Activated T-cell treated with anti-CD3 and anti-CD28 coated beads, Interleukin-2, amount 50 U/mL, for 4 hours (primary cell): ENCODE results near the gene DDOST. TPM values are rescaled to one million over a fixed set of nuclear protein-coding genes. Genes with fewer than 3 reads are reported as not detected.

Source experiments
- ATAC-seq, 2 donors: fragments of 200-7000 bp; cut with Tn5 transposase; one replicate each; pipeline ENCODE4 v1.10.0; 2021
- DNase-seq: peaks from one replicate; pipeline ENCODE4 v3.0.0-alpha.2; 2020
- H3K27me3 Mint-ChIP-seq: one replicate; pipeline ENCODE4 v1.8.0; 2021; ENCODE audit warnings: low read depth, mixed read lengths
- H3K36me3 Mint-ChIP-seq: one replicate; pipeline ENCODE4 v1.8.0; 2022; ENCODE audit warnings: mixed read lengths; ENCODE audit not compliant: insufficient read depth
- H3K4me1 Mint-ChIP-seq: one replicate; pipeline ENCODE4 v1.8.0; 2021; ENCODE audit warnings: low read depth, mixed read lengths
- H3K4me3 Mint-ChIP-seq: one replicate; pipeline ENCODE4 v1.8.0; 2021; ENCODE audit warnings: mild to moderate bottlenecking, moderate library complexity, mixed read lengths
- H3K9me3 Mint-ChIP-seq: one replicate; pipeline ENCODE4 v1.8.0; 2021; ENCODE audit warnings: mixed read lengths
- total RNA-seq, 3 donors: library from RNA; stranded (reverse); gene quantifications; one replicate each; pipeline ENCODE4 v1.2.1, GENCODE V29; 2021

Gene DDOST
- total RNA-seq, 3 donors from 2014 or later, result 242 to 285 (median 270) TPM

DNA sequence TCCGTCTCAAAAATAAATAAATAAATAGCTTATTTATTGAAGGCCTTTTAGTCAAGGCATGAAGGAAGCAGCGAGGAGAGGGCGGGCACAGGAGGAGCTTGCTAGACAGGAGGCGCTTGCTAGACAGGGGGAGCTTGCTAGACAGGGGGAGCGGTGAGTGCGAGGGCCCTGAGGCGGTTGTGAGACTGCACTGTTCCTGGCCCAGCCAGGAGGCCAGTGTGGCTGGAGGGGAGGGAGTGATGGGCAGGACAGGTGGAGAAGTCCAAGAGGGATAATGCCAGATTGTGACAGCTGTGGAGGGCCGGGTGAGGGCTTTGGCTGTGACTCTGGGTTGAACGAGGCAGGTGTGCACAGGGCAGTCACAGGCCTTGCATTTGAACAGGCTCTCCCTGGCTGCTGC is 38.4 kb upstream of the DDOST start:
- no peaks in the 10 kb centered on the region for H3K36me3 Mint-ChIP-seq
- peaks cover 6% of the 10 kb centered on the region for H3K4me1 Mint-ChIP-seq
- ATAC-seq (no peak), DNase-seq (no peak)
- no peaks in the 10 kb centered on the region for H3K27me3 Mint-ChIP-seq
- H3K9me3 Mint-ChIP-seq, result no peaks in the 10 kb centered on the region
- no peak overlapping the region for H3K4me3 Mint-ChIP-seq

DNA sequence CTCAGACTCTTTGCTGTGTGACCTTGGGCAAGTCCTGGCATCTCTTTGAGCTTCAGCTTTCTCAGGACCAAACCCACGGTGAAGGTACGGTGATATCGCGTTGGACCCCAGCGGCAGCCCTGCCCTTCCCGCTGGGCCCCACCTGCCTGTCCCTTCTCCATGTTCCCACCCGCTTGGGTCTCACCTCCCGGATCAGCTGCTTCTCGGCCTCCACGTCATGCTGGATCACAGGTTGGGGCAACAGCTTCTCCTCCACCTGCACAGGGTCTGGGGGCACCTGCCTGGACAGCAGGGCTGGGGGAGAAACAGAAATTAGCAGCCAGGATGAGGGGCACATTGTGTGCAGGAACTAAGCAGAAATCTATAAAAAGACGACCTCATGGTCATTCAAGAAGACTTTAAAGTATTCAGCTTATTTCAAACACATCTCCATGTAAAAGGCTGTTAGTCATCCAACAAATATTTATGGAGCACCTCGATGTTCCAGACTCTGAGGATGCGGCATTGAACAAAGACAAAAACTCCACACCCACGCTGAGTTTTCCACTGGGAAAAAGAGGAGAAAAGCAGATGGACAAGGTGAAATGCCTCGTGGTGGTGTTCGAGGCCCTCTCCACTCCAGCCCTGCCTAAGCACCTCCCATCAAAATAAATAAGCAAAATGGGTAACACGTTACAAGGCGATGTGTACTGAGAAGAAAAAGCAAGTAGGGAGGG is 37.2 kb upstream of the DDOST start:
- no peak for ATAC-seq
- H3K36me3 Mint-ChIP-seq, result no peaks in the 10 kb centered on the region
- no peaks in the 10 kb centered on the region for H3K9me3 Mint-ChIP-seq
- no peak for DNase-seq
- H3K4me3 Mint-ChIP-seq, result no peak overlapping the region
- H3K4me1 Mint-ChIP-seq, result peaks cover 6% of the 10 kb centered on the region
- H3K27me3 Mint-ChIP-seq, result no peaks in the 10 kb centered on the region

GRCh38 chr1:20697563-20697962 is 36.4 kb upstream of the DDOST start:
- no peaks in the 10 kb centered on the region for H3K27me3 Mint-ChIP-seq
- no peak for ATAC-seq
- H3K4me1 Mint-ChIP-seq, result peaks cover 6% of the 10 kb centered on the region
- DNase-seq, result no peak
- H3K9me3 Mint-ChIP-seq, result no peaks in the 10 kb centered on the region
- no peaks in the 10 kb centered on the region for H3K36me3 Mint-ChIP-seq
- no peak overlapping the region for H3K4me3 Mint-ChIP-seq

DNA sequence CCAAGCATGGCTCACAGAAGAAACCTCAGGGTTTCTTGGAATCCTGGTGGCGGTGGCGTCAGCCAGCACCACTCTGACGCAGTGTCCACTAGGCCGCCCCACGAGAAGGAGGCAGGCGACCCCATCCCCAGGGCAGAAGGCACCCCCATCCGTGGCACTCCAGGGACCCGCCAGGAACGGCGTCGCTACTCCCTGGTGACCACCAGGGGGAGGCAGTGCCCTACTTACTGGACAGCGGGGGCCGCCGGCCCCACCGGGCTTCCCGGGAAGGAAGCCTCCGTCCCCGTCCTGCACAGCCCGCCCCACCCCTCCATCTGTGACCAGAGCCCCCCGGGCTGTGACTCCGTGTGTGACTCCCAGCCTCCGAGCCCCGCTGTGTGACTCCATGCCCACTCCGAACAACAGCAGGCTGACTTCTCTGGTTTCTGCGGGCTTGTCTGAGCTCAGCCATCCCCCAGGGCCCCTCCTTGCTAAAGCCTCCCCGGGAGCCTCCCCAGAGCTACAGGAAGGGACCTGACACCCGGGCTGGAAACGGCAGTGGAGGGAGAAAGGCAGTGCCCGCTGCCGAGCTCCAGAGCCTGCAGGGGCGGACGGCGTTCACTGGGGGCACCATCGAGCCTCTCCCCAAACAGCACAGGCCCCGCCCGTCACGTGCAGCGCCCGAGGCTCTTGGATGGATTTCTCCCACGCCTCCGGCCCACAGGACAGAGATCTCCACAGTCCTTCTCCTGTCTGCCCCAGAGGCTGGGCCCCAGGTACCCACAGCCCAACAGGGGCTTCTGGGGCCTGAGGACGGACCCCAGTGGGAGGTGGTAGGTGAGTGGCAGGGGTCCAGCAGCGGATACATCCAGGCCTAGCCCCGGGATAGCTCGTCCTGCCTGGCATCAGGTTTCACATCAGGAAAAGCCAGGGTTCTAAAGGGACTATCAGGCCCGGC is 35.5 kb upstream of the DDOST start:
- no peaks in the 10 kb centered on the region for H3K9me3 Mint-ChIP-seq
- no peaks in the 10 kb centered on the region for H3K27me3 Mint-ChIP-seq
- H3K4me3 Mint-ChIP-seq, result peak overlapping the region; percentile 86
- peak; percentile 73 for DNase-seq
- no peaks in the 10 kb centered on the region for H3K36me3 Mint-ChIP-seq
- peak; percentile 97 to 98 for ATAC-seq
- peaks cover 6% of the 10 kb centered on the region for H3K4me1 Mint-ChIP-seq

DNA sequence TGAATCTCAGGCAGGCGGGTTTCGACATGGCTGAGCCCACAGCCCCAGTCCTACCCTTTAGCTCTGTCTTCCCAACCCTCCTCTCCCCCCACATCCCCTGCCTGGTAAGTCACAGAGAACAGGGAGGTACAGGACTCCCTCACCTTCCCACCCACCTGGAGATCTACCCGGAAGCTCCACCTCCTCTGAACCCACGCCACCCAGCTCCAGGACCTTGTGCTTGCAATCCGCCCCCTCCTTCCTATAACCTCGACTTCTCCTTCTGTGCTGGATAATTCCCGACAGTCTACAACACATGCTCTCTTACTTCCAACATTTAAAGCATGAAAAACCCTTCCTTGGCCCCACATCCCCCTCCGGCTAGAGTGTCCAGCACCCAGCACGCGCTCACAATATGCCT is 34.3 kb upstream of the DDOST start:
- no peak for DNase-seq
- Mint-ChIP-seq H3K4me3 (no peak overlapping the region), H3K4me1 (peaks cover 6% of the 10 kb centered on the region), H3K9me3 (no peaks in the 10 kb centered on the region), H3K27me3 (no peaks in the 10 kb centered on the region), H3K36me3 (no peaks in the 10 kb centered on the region)
- no peak for ATAC-seq

GRCh38 chr1:20693623-20694022 is 32.5 kb upstream of the DDOST start:
- Mint-ChIP-seq H3K9me3 (no peaks in the 10 kb centered on the region), H3K27me3 (no peaks in the 10 kb centered on the region), H3K4me1 (peaks cover 6% of the 10 kb centered on the region), H3K4me3 (no peak overlapping the region), H3K36me3 (no peaks in the 10 kb centered on the region)
- ATAC-seq, result no peak
- DNase-seq, result no peak

DNA sequence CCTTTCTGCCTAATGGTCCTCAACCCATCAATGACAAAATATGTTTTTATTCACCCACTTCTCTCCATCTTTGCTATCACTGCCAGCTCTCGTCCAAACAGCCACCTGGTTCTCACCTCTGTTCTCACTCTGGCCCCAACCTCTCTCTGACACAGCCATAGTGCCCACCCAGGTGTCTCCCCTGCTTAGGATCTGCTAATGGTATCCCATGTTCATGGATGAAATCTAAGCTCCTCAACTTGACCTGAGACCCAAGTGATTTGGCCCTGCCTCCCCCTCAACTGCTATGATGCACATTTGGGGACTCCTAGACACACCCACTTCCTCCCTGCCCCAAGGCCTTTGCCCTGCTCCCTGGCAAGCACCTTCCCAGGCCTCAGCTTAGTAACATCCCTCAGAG is 30.7 kb upstream of the DDOST start:
- Mint-ChIP-seq H3K4me1 (peaks cover 6% of the 10 kb centered on the region), H3K27me3 (peaks cover 2% of the 10 kb centered on the region), H3K9me3 (no peaks in the 10 kb centered on the region), H3K36me3 (no peaks in the 10 kb centered on the region), H3K4me3 (no peak overlapping the region)
- no peak for ATAC-seq
- no peak for DNase-seq

- ATAC-seq (no peak), DNase-seq (no peak)
- Mint-ChIP-seq H3K27me3 (peaks cover 6% of the 10 kb centered on the region), H3K4me3 (no peak overlapping the region), H3K4me1 (no peaks in the 10 kb centered on the region), H3K9me3 (no peaks in the 10 kb centered on the region), H3K36me3 (no peaks in the 10 kb centered on the region)
Observed at GRCh38 chr1:20689645-20690056, 28.5 kb upstream of the DDOST start.

GRCh38 chr1:20686883-20687725 is 25.9 kb upstream of the DDOST start:
- ATAC-seq (no peak), DNase-seq (no peak)
- Mint-ChIP-seq H3K36me3 (no peaks in the 10 kb centered on the region), H3K27me3 (peaks cover 6% of the 10 kb centered on the region), H3K4me1 (no peaks in the 10 kb centered on the region), H3K4me3 (no peak overlapping the region), H3K9me3 (no peaks in the 10 kb centered on the region)

- no peaks in the 10 kb centered on the region for H3K36me3 Mint-ChIP-seq
- no peaks in the 10 kb centered on the region for H3K9me3 Mint-ChIP-seq
- no peak for DNase-seq
- ATAC-seq, result no peak
- H3K27me3 Mint-ChIP-seq, result peaks cover 6% of the 10 kb centered on the region
- H3K4me3 Mint-ChIP-seq, result no peak overlapping the region
- H3K4me1 Mint-ChIP-seq, result no peaks in the 10 kb centered on the region
Observed at GRCh38 chr1:20685741-20686140, 24.6 kb upstream of the DDOST start.

DNA sequence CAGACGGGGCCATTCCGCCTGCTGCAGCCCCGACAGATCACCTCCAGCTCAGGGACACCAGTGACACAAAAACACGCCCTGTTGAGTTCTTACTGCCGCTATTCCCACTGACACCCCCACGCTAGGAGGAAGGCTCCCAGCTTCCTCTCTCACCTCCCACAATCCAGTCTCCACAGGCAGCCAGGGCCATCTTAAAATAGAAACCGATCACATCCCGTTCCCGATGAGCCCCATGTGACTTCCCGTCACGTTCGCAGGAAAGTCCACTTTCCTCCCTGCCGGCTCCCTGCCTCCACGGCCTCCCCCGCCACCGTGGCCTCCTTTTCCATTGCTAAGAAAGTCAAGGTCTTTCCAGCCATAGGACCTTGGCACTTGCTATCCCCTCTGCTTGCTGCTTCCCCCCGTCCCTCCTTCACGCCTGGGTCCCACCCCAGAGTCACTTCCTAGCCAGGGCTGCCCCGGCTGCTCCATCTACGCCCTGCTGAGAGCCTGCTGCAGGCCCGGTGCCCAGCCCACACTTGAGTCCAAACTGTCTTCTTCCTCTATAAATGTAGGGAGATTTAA is 24.0 kb upstream of the DDOST start:
- Mint-ChIP-seq H3K27me3 (peaks cover 6% of the 10 kb centered on the region), H3K9me3 (no peaks in the 10 kb centered on the region), H3K4me3 (no peak overlapping the region), H3K4me1 (no peaks in the 10 kb centered on the region), H3K36me3 (no peaks in the 10 kb centered on the region)
- ATAC-seq (no peak), DNase-seq (no peak)

DNA sequence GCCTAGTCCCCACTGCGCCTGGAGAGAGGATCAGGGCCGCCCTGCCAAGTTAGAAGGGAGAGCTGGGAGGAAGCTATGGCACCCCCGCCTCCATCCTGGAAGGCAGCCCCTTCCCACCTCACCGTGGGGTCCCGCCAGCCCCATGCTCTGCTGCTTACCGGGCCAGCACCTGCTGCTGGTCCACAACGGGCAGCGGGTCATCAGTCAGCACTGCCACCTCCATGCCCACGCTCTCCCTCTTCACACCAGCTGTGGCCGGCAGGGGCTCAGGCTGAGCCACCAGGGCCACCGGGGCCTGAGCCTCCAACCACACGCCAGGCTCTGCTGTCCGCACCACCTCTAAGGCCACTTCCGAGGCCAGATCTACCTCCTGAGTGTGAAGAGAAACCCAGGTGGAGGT is 23.5 kb upstream of the DDOST start:
- Mint-ChIP-seq H3K4me1 (no peaks in the 10 kb centered on the region), H3K27me3 (peaks cover 6% of the 10 kb centered on the region), H3K36me3 (no peaks in the 10 kb centered on the region), H3K4me3 (no peak overlapping the region), H3K9me3 (no peaks in the 10 kb centered on the region)
- DNase-seq (no peak), ATAC-seq (no peak)

DNA sequence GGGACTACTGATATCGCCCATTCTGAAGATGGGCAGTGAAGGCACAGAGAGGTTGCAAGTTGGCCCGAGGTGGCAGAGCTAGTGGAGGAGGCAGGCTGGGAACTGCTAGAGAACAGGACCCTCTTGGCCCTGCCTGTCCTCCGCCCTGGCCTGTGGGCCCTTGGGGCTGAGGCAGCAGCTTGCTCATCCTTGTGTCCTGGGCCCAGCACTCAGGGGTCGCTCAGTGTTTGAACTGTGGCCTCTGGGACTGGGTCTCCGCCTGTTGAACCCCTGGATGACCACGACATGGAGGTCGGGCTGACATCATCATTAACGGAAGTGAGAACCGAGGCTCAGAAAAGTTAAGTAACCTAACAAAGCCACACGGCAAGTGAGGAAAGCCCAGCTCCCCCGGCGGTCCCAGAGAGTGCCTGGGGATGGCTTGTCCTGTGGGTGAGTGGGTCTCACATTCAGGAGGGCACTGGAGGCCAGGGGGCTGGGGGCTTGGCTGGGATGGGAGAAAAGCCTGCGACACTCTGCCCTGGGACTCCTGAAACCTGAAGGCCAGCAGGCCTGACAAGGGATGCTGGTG is 23.0 kb upstream of the DDOST start:
- Mint-ChIP-seq H3K4me1 (no peaks in the 10 kb centered on the region), H3K36me3 (no peaks in the 10 kb centered on the region), H3K4me3 (no peak overlapping the region), H3K27me3 (peaks cover 6% of the 10 kb centered on the region), H3K9me3 (no peaks in the 10 kb centered on the region)
- DNase-seq, result no peak
- no peak for ATAC-seq

DNA sequence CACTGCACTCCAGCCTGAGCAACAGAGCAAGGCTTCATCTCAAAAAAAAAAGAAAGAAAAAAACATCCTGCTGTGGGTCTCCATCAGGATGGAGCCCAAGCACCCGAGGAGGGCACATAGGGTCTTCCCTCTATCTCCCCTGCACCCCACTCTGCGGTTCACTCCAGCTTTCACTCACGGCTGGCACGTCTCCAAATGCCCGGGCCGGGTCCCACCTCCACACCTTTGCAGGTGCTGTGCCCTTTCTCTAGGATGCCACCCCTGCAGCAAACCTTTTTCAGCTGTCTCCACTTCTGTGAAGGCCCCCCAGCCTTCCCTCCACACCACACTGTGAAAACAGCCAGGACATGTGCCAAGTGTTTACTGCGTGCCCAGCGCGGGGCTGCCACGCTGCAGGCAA is 22.4 kb upstream of the DDOST start:
- ATAC-seq (no peak), DNase-seq (no peak)
- H3K4me3 Mint-ChIP-seq, result no peak overlapping the region
- peaks cover 4% of the 10 kb centered on the region for H3K4me1 Mint-ChIP-seq
- H3K9me3 Mint-ChIP-seq, result no peaks in the 10 kb centered on the region
- H3K36me3 Mint-ChIP-seq, result no peaks in the 10 kb centered on the region
- H3K27me3 Mint-ChIP-seq, result peaks cover 6% of the 10 kb centered on the region
